ENCODE results near the gene TRIM66.

DNA sequence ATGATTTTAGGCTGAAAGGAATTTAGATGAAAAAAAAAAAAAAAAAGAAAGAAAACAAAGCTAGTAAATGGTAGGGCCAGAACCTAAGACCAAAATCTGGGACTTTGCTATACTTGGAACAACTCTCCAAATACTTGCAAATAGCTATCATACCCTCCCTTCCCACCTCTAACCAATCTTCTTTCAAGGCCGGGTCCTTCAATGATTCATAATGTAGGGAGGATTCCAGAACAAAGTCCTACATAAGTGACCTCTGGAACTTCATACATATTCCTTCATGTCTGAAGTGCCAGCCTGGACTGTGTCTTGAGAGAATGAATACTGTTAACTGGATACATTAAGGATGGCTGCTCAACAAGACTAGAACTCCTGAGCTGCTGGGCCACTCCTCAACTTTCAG, 98.4 kb downstream of the TRIM66 start:
- TF ChIP-seq, protein P1, sequence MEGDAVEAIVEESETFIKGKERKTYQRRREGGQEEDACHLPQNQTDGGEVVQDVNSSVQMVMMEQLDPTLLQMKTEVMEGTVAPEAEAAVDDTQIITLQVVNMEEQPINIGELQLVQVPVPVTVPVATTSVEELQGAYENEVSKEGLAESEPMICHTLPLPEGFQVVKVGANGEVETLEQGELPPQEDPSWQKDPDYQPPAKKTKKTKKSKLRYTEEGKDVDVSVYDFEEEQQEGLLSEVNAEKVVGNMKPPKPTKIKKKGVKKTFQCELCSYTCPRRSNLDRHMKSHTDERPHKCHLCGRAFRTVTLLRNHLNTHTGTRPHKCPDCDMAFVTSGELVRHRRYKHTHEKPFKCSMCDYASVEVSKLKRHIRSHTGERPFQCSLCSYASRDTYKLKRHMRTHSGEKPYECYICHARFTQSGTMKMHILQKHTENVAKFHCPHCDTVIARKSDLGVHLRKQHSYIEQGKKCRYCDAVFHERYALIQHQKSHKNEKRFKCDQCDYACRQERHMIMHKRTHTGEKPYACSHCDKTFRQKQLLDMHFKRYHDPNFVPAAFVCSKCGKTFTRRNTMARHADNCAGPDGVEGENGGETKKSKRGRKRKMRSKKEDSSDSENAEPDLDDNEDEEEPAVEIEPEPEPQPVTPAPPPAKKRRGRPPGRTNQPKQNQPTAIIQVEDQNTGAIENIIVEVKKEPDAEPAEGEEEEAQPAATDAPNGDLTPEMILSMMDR (conservative IDR thresholded peaks at IDR 0.05; ENCODE audit: low read depth in 2 of 2), result no peak
- no peak for TF ChIP-seq POLR2AphosphoS5 (IDR thresholded peaks at IDR 0.05; ENCODE audit: low read depth)
- no peak for TF ChIP-seq EZH2 (IDR thresholded peaks at IDR 0.05; ENCODE audit: low read depth, unreplicated experiment)
- TF ChIP-seq NANOG (IDR thresholded peaks at IDR 0.05; ENCODE audit: borderline replicate concordance), result no peak
- no peak for TF ChIP-seq ZNF114 (CRISPR knock-in tag; IDR thresholded peaks at IDR 0.05)
- no peak for TF ChIP-seq CREB1 (CRISPR knock-in tag; IDR thresholded peaks at IDR 0.05; ENCODE audit: low read depth)
- TF ChIP-seq, protein P2, sequence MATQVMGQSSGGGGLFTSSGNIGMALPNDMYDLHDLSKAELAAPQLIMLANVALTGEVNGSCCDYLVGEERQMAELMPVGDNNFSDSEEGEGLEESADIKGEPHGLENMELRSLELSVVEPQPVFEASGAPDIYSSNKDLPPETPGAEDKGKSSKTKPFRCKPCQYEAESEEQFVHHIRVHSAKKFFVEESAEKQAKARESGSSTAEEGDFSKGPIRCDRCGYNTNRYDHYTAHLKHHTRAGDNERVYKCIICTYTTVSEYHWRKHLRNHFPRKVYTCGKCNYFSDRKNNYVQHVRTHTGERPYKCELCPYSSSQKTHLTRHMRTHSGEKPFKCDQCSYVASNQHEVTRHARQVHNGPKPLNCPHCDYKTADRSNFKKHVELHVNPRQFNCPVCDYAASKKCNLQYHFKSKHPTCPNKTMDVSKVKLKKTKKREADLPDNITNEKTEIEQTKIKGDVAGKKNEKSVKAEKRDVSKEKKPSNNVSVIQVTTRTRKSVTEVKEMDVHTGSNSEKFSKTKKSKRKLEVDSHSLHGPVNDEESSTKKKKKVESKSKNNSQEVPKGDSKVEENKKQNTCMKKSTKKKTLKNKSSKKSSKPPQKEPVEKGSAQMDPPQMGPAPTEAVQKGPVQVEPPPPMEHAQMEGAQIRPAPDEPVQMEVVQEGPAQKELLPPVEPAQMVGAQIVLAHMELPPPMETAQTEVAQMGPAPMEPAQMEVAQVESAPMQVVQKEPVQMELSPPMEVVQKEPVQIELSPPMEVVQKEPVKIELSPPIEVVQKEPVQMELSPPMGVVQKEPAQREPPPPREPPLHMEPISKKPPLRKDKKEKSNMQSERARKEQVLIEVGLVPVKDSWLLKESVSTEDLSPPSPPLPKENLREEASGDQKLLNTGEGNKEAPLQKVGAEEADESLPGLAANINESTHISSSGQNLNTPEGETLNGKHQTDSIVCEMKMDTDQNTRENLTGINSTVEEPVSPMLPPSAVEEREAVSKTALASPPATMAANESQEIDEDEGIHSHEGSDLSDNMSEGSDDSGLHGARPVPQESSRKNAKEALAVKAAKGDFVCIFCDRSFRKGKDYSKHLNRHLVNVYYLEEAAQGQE (IDR thresholded peaks at IDR 0.05; ENCODE audit: unreplicated experiment), result no peak
- no peak for TF ChIP-seq EZH2phosphoT487 (IDR thresholded peaks at IDR 0.05; ENCODE audit: unreplicated experiment)
- TF ChIP-seq STAT1 (IDR thresholded peaks at IDR 0.05; ENCODE audit: unreplicated experiment), result no peak
- TF ChIP-seq JUNB (IDR thresholded peaks at IDR 0.05; ENCODE audit: unreplicated experiment), result no peak
- TF ChIP-seq, protein P3, sequence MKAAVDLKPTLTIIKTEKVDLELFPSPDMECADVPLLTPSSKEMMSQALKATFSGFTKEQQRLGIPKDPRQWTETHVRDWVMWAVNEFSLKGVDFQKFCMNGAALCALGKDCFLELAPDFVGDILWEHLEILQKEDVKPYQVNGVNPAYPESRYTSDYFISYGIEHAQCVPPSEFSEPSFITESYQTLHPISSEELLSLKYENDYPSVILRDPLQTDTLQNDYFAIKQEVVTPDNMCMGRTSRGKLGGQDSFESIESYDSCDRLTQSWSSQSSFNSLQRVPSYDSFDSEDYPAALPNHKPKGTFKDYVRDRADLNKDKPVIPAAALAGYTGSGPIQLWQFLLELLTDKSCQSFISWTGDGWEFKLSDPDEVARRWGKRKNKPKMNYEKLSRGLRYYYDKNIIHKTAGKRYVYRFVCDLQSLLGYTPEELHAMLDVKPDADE (IDR thresholded peaks at IDR 0.05), result no peak
